ENCODE measurements around the gene CUEDC1. TPM values are rescaled to one million over a fixed set of nuclear protein-coding genes. Genes with fewer than 3 reads are reported as not detected.
"Not testable (repeated sequence)": the region's sequence is repeated elsewhere in the genome, so short reads cannot be mapped to it uniquely, and the experiment has no call there.

The CUEDC1 gene
- total and polyA plus RNA-seq, 2 of the 4 experiments (the other 2 are of a cell fraction): 4.1 to 21.2 TPM

DNA sequence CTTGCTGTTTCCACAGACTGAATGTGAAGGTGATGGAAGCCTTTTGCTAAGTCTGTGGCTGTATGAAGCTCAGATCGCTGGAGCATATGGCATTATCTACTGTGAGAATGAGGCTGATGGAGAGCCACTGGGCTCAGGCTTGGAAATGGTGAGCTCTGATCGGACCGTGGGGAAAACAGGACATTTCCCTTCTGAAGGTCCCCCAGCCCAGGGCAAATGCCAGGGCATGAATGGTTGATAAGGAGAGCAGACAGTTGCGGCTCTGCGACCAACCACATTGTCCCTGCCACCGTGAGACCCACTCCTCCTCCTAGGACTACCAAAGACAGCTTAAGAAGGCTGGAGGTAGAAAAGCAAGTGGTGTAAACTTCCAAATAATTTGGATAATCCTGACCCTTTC is 4.7 kb upstream of the CUEDC1 start:
- Histone ChIP-seq H3K79me1 (ENCODE audit: low read depth in 1 of 2, low read length in 2 of 2) (peaks cover 0 to 8% of the 10 kb centered on the region in 2 experiments; a peak in 2 of 4 replicates), H3K23ac (ENCODE audit: low read depth, low read length) (peak overlapping the region; percentile 28; the same call in 1 of the 2 replicates), H2BK120ac (ENCODE audit: low read depth, low read length) (no peak overlapping the region), H3K27ac (ENCODE audit: insufficient read depth, low read length) (no peak overlapping the region), H2BK15ac (ENCODE audit: low read depth, low read length) (no peak overlapping the region), H3K4me3 (ENCODE audit: insufficient read depth, low read depth, low read length) (no peak overlapping the region), H3K9me3 (ENCODE audit: control insufficient read depth, insufficient read depth, low read length) (no peaks in the 10 kb centered on the region), H3K4me1 (ENCODE audit: control insufficient read depth, insufficient read depth, low read length) (peaks cover 9% of the 10 kb centered on the region), H4K91ac (ENCODE audit: insufficient read depth, low read depth, low read length) (no peak overlapping the region), H3K36me3 (ENCODE audit: control insufficient read depth, insufficient read depth, low read length) (no peaks in the 10 kb centered on the region), H3K27me3 (ENCODE audit: control insufficient read depth, insufficient read depth, low read length) (no peaks in the 10 kb centered on the region), H2BK20ac (ENCODE audit: low read depth, low read length) (no peak overlapping the region), H3K9me1 (ENCODE audit: insufficient read depth, low read length) (no peaks in the 10 kb centered on the region; the same call in none of the 2 replicates), H2BK5ac (ENCODE audit: low read depth, low read length, poor library complexity, severe bottlenecking) (no peak overlapping the region), H2AK5ac (ENCODE audit: low read depth, low read length) (no peak overlapping the region), H3K56ac (ENCODE audit: extremely low read depth, insufficient read depth, low read length) (no peak overlapping the region), H3K4ac (ENCODE audit: low read depth, low read length) (no peak overlapping the region; the same call in 1 of the 2 replicates), H3K9ac (ENCODE audit: low read depth, low read length) (no peak overlapping the region), H3K4me2 (ENCODE audit: low read depth, low read length) (no peak overlapping the region), H2AK9ac (replicated peaks; ENCODE audit: low read depth, low read length, poor library complexity) (peak overlapping the region; percentile 82), H4K5ac (ENCODE audit: low read depth, low read length) (no peak overlapping the region), H2AFZ (replicated peaks; ENCODE audit: low read length, poor library complexity) (no peak overlapping the region), H4K8ac (ENCODE audit: low read depth in 2 of 2, low read length in 2 of 2) (no peak overlapping the region), H3K14ac (replicated peaks; ENCODE audit: low read depth, low read length) (no peak overlapping the region), H3K18ac (ENCODE audit: low read depth, low read length) (no peak overlapping the region), H4K20me1 (ENCODE audit: insufficient read depth, low read length) (no peaks in the 10 kb centered on the region)
- POLR2A ChIA-PET (ENCODE audit: unreplicated experiment): no interaction called here
- ATAC-seq (ENCODE audit: low read depth): no peak
- CTCF ChIA-PET: interaction anchor here (0.6 kb wide), 1 partner anchor 53 kb away, joined by 3 read pairs; no protein-coding TSS in a partner anchor
- TF ChIP-seq, protein P1, sequence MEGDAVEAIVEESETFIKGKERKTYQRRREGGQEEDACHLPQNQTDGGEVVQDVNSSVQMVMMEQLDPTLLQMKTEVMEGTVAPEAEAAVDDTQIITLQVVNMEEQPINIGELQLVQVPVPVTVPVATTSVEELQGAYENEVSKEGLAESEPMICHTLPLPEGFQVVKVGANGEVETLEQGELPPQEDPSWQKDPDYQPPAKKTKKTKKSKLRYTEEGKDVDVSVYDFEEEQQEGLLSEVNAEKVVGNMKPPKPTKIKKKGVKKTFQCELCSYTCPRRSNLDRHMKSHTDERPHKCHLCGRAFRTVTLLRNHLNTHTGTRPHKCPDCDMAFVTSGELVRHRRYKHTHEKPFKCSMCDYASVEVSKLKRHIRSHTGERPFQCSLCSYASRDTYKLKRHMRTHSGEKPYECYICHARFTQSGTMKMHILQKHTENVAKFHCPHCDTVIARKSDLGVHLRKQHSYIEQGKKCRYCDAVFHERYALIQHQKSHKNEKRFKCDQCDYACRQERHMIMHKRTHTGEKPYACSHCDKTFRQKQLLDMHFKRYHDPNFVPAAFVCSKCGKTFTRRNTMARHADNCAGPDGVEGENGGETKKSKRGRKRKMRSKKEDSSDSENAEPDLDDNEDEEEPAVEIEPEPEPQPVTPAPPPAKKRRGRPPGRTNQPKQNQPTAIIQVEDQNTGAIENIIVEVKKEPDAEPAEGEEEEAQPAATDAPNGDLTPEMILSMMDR (conservative IDR thresholded peaks at IDR 0.05; ENCODE audit: low read depth, low read length): no peak
- TF ChIP-seq POLR2A (IDR thresholded peaks at IDR 0.05; ENCODE audit: low read depth, low read length) (no peak), MXI1 (IDR thresholded peaks at IDR 0.05; ENCODE audit: borderline replicate concordance, low read depth, low read length) (no peak), CEBPB (IDR thresholded peaks at IDR 0.05; ENCODE audit: low read depth, low read length) (no peak), MAZ (IDR thresholded peaks at IDR 0.05; ENCODE audit: borderline replicate concordance, low read depth, low read length) (no peak)
- dilution Hi-C loops (cut with HindIII; ENCODE audit: low sequenced_read_pairs, unreplicated experiment): no loop called here
- intact Hi-C loops (cut with micrococcal nuclease): no loop called here
- no peak for DNase-seq
- no CpG with 5 or more reads among the region's 6 CpGs for WGBS, 2 experiments (ENCODE audit: extremely low coverage in 2 of 2, insufficient read length in 1 of 2)
- no TSS peak for BruUV-seq (replicated peaks)
- in situ Hi-C loops (cut with MboI; ENCODE audit: low sequenced_read_pairs): no loop called here

DNA sequence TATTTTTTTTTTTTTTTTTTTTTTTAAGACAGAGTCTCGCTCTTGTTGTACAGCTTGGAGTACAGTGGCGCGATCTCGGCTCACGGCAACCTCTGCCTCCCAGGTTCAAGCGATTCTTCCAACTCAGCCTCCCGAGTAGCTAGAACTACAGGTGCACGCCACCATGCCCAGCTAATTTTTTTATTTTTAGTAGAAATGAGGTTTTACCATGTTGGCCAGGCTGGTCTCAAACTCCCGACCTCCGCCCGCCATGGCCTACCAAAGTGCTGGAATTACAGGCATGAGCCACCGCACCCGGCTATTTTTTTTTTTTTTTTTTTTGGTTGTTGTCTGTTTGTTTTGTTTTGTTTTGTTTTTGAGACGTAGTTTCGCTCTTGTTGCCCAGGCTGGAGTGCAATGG is 3.2 kb upstream of the CUEDC1 start:
- ATAC-seq (ENCODE audit: low read depth); intact Hi-C loops (cut with micrococcal nuclease); H2AFZ ChIP-seq (replicated peaks; ENCODE audit: low read length, poor library complexity); H3K4me2 ChIP-seq (ENCODE audit: low read depth, low read length); H3K9ac ChIP-seq (ENCODE audit: low read depth, low read length); H3K9me1 ChIP-seq (ENCODE audit: insufficient read depth, low read length); H3K4me3 ChIP-seq (ENCODE audit: insufficient read depth, low read depth, low read length); H3K23ac ChIP-seq (ENCODE audit: low read depth, low read length); BruUV-seq (replicated peaks); in situ Hi-C loops (cut with MboI; ENCODE audit: low sequenced_read_pairs); DNase-seq; dilution Hi-C loops (cut with HindIII; ENCODE audit: low sequenced_read_pairs, unreplicated experiment); H2BK120ac ChIP-seq (ENCODE audit: low read depth, low read length); H2AK9ac ChIP-seq (replicated peaks; ENCODE audit: low read depth, low read length, poor library complexity); H3K27ac ChIP-seq (ENCODE audit: insufficient read depth, low read length); CTCF ChIA-PET; H4K5ac ChIP-seq (ENCODE audit: low read depth, low read length); H2AK5ac ChIP-seq (ENCODE audit: low read depth, low read length); H3K36me3 ChIP-seq (ENCODE audit: control insufficient read depth, insufficient read depth, low read length); H2BK20ac ChIP-seq (ENCODE audit: low read depth, low read length); H2BK15ac ChIP-seq (ENCODE audit: low read depth, low read length); H4K8ac ChIP-seq (ENCODE audit: low read depth in 2 of 2, low read length in 2 of 2); H3K27me3 ChIP-seq (ENCODE audit: control insufficient read depth, insufficient read depth, low read length); H3K9me3 ChIP-seq (ENCODE audit: control insufficient read depth, insufficient read depth, low read length); H3K56ac ChIP-seq (ENCODE audit: extremely low read depth, insufficient read depth, low read length); H3K14ac ChIP-seq (replicated peaks; ENCODE audit: low read depth, low read length); H3K4ac ChIP-seq (ENCODE audit: low read depth, low read length); H3K18ac ChIP-seq (ENCODE audit: low read depth, low read length); H2BK5ac ChIP-seq (ENCODE audit: low read depth, low read length, poor library complexity, severe bottlenecking); H4K91ac ChIP-seq (ENCODE audit: insufficient read depth, low read depth, low read length); H4K20me1 ChIP-seq (ENCODE audit: insufficient read depth, low read length); POLR2A ChIA-PET (ENCODE audit: unreplicated experiment): not testable (repeated sequence)
- peaks cover 7 to 21% of the 10 kb centered on the region in 2 experiments for H3K79me1 ChIP-seq (ENCODE audit: low read depth in 1 of 2, low read length in 2 of 2)
- H3K4me1 ChIP-seq (ENCODE audit: control insufficient read depth, insufficient read depth, low read length): peaks cover 14% of the 10 kb centered on the region
- no CpG with 5 or more reads among the region's 15 CpGs for WGBS, 2 experiments (ENCODE audit: extremely low coverage in 2 of 2, insufficient read length in 1 of 2)

Measured in IMR-90 (cell line).